SK-N-SH (cell line): ENCODE results near the gene RNF126. TPM values are rescaled to one million over a fixed set of nuclear protein-coding genes. Genes with fewer than 3 reads are reported as not detected.
A peak's percentile ranks its signal among the peaks of the same experiment; 100 is the strongest.

Source experiments
- CTCF ChIA-PET: fragments of 300-600, 350-600 bp; formaldehyde crosslinking; extraction: SDS; loops from one replicate; lab custom pipeline; 2021; lab: Yijun Ruan, JAX
- POLR2A ChIA-PET: fragments of 350-600 bp; sonication (Branson Sonifier 250); formaldehyde crosslinking; extraction: SDS; loops from one replicate; lab custom pipeline; 2020; ENCODE audit warnings: antibody characterized with exemption, inconsistent platforms; lab: Yijun Ruan, JAX
- DNase-seq: peaks from one replicate; pipeline ENCODE4 v3.0.0; 2012
- H2AFZ ChIP-seq: fragments of 200-600 bp; sonication (generic); 2 replicates; pipeline ENCODE4 v1.8.1; 2016; ENCODE audit warnings: antibody characterized with exemption, mild to moderate bottlenecking, low read depth
- H3F3A ChIP-seq: fragments of 200-600 bp; sonication (generic); replicated peaks from 2 replicates; pipeline ENCODE3; 2016; ENCODE audit warnings: antibody characterized with exemption, mild to moderate bottlenecking; ENCODE audit not compliant: insufficient read depth
- H3K27ac ChIP-seq, 2 experiments: fragments of 200-500 bp in 1 of 2; fragments of 200-600 bp in 1 of 2; sonication (Bioruptor generic) in 1 of 2; sonication (generic), shearing (Covaris generic) in 1 of 2; 2 replicates each; pipeline versions ENCODE4 v1.5.1 to v1.6.1; 2014 to 2016; ENCODE audit warnings: low read depth in 2 of 2, inconsistent platforms in 1 of 2, low read length in 1 of 2, mild to moderate bottlenecking in 1 of 2, mixed read lengths in 1 of 2
- H3K27me3 ChIP-seq: fragments of 200-600 bp; sonication (generic), shearing (Covaris generic); 2 replicates; pipeline ENCODE4 v1.6.1; 2016; ENCODE audit warnings: mixed run types; ENCODE audit not compliant: insufficient read depth
- H3K36me3 ChIP-seq, 2 experiments: fragments of 200-500 bp in 1 of 2; fragments of 200-600 bp in 1 of 2; sonication (Bioruptor generic) in 1 of 2; sonication (generic) in 1 of 2; replicated peaks in 1 of 2; 2 replicates each; pipeline versions ENCODE3 to v1.5.1; 2014 to 2016; ENCODE audit warnings: low read length in 1 of 2, mild to moderate bottlenecking in 1 of 2; ENCODE audit not compliant: insufficient read depth in 2 of 2, control insufficient read depth in 1 of 2
- H3K4me1 ChIP-seq, 2 experiments: fragments of 200-500 bp in 1 of 2; fragments of 200-600 bp in 1 of 2; sonication (Bioruptor generic) in 1 of 2; sonication (generic), shearing (Covaris generic) in 1 of 2; 2 replicates each; pipeline versions ENCODE4 v1.5.1 to v1.6.1; 2014 to 2016; ENCODE audit warnings: low read depth in 1 of 2, low read length in 1 of 2, mixed run types in 1 of 2; ENCODE audit not compliant: insufficient read depth in 2 of 2, control insufficient read depth in 1 of 2
- H3K4me2 ChIP-seq: fragments of 200-600 bp; sonication (generic), shearing (Covaris generic); 2 replicates; pipeline ENCODE4 v1.6.1; 2017; ENCODE audit warnings: mixed run types
- H3K4me3 ChIP-seq, 2 experiments: fragments of 200-500 bp in 1 of 2; fragments of 200-600 bp in 1 of 2; sonication (Bioruptor generic) in 1 of 2; sonication (generic), shearing (Covaris generic) in 1 of 2; 2 replicates each; pipeline versions ENCODE4 v1.5.1 to v1.8.1; 2014 to 2016; ENCODE audit warnings: low read depth in 2 of 2, inconsistent platforms in 1 of 2, low read length in 1 of 2, mild to moderate bottlenecking in 1 of 2, mixed read lengths in 1 of 2, moderate library complexity in 1 of 2
- H3K79me2 ChIP-seq: fragments of 200-600 bp; sonication (generic); 2 replicates; pipeline ENCODE4 v1.8.1; 2017; ENCODE audit warnings: mild to moderate bottlenecking; ENCODE audit not compliant: insufficient read depth
- H3K9ac ChIP-seq: fragments of 200-600 bp; sonication (generic); 2 replicates; pipeline ENCODE4 v1.6.1; 2017; ENCODE audit warnings: mixed run types
- H3K9me2 ChIP-seq: fragments of 200-600 bp; sonication (generic); 2 replicates; pipeline ENCODE4 v1.6.1; 2017; ENCODE audit warnings: mixed run types
- H3K9me3 ChIP-seq: fragments of 200-600 bp; sonication (generic); 2 replicates; pipeline ENCODE4 v1.6.1; 2017; ENCODE audit warnings: mixed run types, mild to moderate bottlenecking, moderate library complexity
- H4K20me1 ChIP-seq: fragments of 200-600 bp; sonication (generic); 2 replicates; pipeline ENCODE4 v1.6.1; 2017; ENCODE audit warnings: mild to moderate bottlenecking, mixed run types; ENCODE audit not compliant: insufficient read depth
- CHD2 ChIP-seq: fragments of 150-350 bp; IDR thresholded peaks from 2 replicates; pipeline ENCODE4 v1.6.1; 2018; ENCODE audit warnings: low read length; ENCODE audit not compliant: partially characterized antibody
- CTCF ChIP-seq: fragments of 200-600 bp; sonication (generic); IDR thresholded peaks from 2 replicates; pipeline ENCODE4 v1.6.1; 2017; ENCODE audit warnings: antibody characterized with exemption, mild to moderate bottlenecking, moderate library complexity
- ELF1 ChIP-seq: IDR thresholded peaks from 2 replicates; pipeline ENCODE4 v1.4.0; 2012
- FOXM1 ChIP-seq: IDR thresholded peaks from 2 replicates; pipeline ENCODE4 v1.4.0; 2012; ENCODE audit warnings: low read depth, mild to moderate bottlenecking
- GABPA ChIP-seq: IDR thresholded peaks from 2 replicates; pipeline ENCODE4 v1.4.0; 2012; ENCODE audit warnings: low read depth, mild to moderate bottlenecking
- IRF3 ChIP-seq: fragments of 150-350 bp; IDR thresholded peaks from 2 replicates; pipeline ENCODE4 v1.6.1; 2016; ENCODE audit warnings: mild to moderate bottlenecking, low read depth, low read length
- MEF2A ChIP-seq: IDR thresholded peaks from 2 replicates; pipeline ENCODE4 v1.4.0; 2012; ENCODE audit warnings: low read depth, borderline replicate concordance
- RAD21 ChIP-seq: IDR thresholded peaks from 2 replicates; pipeline ENCODE4 v1.6.1; 2012; ENCODE audit warnings: mild to moderate bottlenecking, low read length
- SIN3A ChIP-seq: IDR thresholded peaks from 2 replicates; pipeline ENCODE4 v1.6.1; 2012; ENCODE audit warnings: low read depth, mild to moderate bottlenecking, low read length, moderate library complexity, borderline replicate concordance
- SMC3 ChIP-seq: IDR thresholded peaks from 2 replicates; pipeline ENCODE4 v1.6.1; 2012; ENCODE audit warnings: low read depth, low read length, improper control_type of control experiment
- TAF1 ChIP-seq: IDR thresholded peaks from 2 replicates; pipeline ENCODE4 v1.6.1; 2012; ENCODE audit warnings: low read depth, mild to moderate bottlenecking, low read length, moderate library complexity, borderline replicate concordance
- USF2 ChIP-seq: fragments of 150-350 bp; IDR thresholded peaks from 2 replicates; pipeline ENCODE4 v1.6.1; 2017; ENCODE audit warnings: antibody characterized with exemption, low read length, low read depth, borderline replicate concordance
- WGBS: methylation state at CpG from one replicate; pipeline ENCODE4 v1.1.6; 2017; ENCODE audit warnings: low lambda C conversion rate; 5-methylcytosine and 5-hydroxymethylcytosine counted together
- polyA plus RNA-seq, 3 experiments: library from polyadenylated mRNA; depleted of rRNA; stranded (reverse); fragments of >200 nt; gene quantifications; 2 replicates each; pipeline ENCODE4 v1.2.3, GENCODE V29; 2012

The RNF126 gene
- polyA plus RNA-seq, 1 of the 3 experiments (the other 2 are of a cell fraction) = 12.9 TPM

GRCh38 chr19:708154-709143 is 45.4 kb upstream of the RNF126 start, which contains the start of gene PALM:
Gene PALM, plus strand, starts transcription at chr19:708935. Its CDS starts 212 bp downstream, at chr19:709147.
- Histone ChIP-seq H3K36me3 (no peaks in the 10 kb centered on the region), H2AFZ (peak within 1 kb of the TSS; percentile 90; the same call in 1 of the 2 replicates)
- TF ChIP-seq GABPA = no peak
- TF ChIP-seq SIN3A = no peak
- no peak for TF ChIP-seq CHD2
- TF ChIP-seq ELF1 = no peak
- TF ChIP-seq SMC3 = no peak
- no peak for TF ChIP-seq MEF2A
- TF ChIP-seq RAD21 = no peak
- peak; percentile 38 for TF ChIP-seq CTCF
- TF ChIP-seq, all 33 proteins: peak for 1
- peak within 1 kb of the TSS; percentile 68 to 73 for H3K4me3 ChIP-seq
- peak within 1 kb of the TSS in 1 of 2 experiments; percentile 58; a peak in 1 of 4 replicates for H3K27ac ChIP-seq
- no peaks in the 10 kb centered on the region for H3K27me3 ChIP-seq
- no peaks in the 10 kb centered on the region for H3K79me2 ChIP-seq
- no peaks in the 10 kb centered on the region for H3K9me2 ChIP-seq
- POLR2A ChIA-PET = interaction anchor here (0.7 to 1.0 kb wide), 3 partner anchors 10 to 40 kb away, joined by 3 read pairs; partner anchors contain the start of gene FSTL3
- CTCF ChIA-PET = interaction anchor here (0.7 to 2.8 kb wide), 15 partner anchors 9 to 198 kb away, joined by 3 to 12 read pairs (median 5); partner anchors contain the start of genes FSTL3 and RNF126
- H4K20me1 ChIP-seq = no peaks in the 10 kb centered on the region
- peaks cover 18% of the 10 kb centered on the region for H3F3A ChIP-seq
- H3K9ac ChIP-seq = peak within 1 kb of the TSS; percentile 44
- peaks cover 0 to 27% of the 10 kb centered on the region in 2 experiments; a peak in 1 of 4 replicates for H3K4me1 ChIP-seq
- peak within 1 kb of the TSS; percentile 89 for H3K4me2 ChIP-seq
- no peaks in the 10 kb centered on the region for H3K9me3 ChIP-seq
- WGBS = 40% methylated on average over 24 of the region's 93 CpGs
- DNase-seq = peak; percentile 90

GRCh38 chr19:704447-704741 is 41.4 kb upstream of the RNF126 start:
- no peaks in the 10 kb centered on the region for H4K20me1 ChIP-seq
- WGBS = 70% methylated on average over 14 of the region's 14 CpGs
- POLR2A ChIA-PET = interaction anchor here (0.7 to 2.1 kb wide), 3 partner anchors 23 to 41 kb away, joined by 3 to 6 read pairs (median 4); no protein-coding TSS in a partner anchor
- DNase-seq = no peak
- no peak overlapping the region for H3K27ac ChIP-seq
- no peaks in the 10 kb centered on the region for H3K9me2 ChIP-seq
- H3K4me1 ChIP-seq = peaks cover 0 to 9% of the 10 kb centered on the region in 2 experiments; a peak in 1 of 4 replicates
- H3K9me3 ChIP-seq = no peaks in the 10 kb centered on the region
- H3K79me2 ChIP-seq = no peaks in the 10 kb centered on the region
- TF ChIP-seq IRF3 = no peak
- no peak for TF ChIP-seq USF2
- no peak for TF ChIP-seq CTCF
- TF ChIP-seq FOXM1 = no peak
- no peak for TF ChIP-seq MEF2A
- TF ChIP-seq TAF1 = no peak
- no peak overlapping the region for H2AFZ ChIP-seq
- H3K4me2 ChIP-seq = no peak overlapping the region
- H3K36me3 ChIP-seq = no peaks in the 10 kb centered on the region
- CTCF ChIA-PET = interaction anchor here (1.8 to 4.3 kb wide), 2 partner anchors 26 to 30 kb away, joined by 8 to 27 read pairs; no protein-coding TSS in a partner anchor
- H3F3A ChIP-seq = peaks cover 7% of the 10 kb centered on the region
- no peaks in the 10 kb centered on the region for H3K27me3 ChIP-seq
- H3K9ac ChIP-seq = no peak overlapping the region
- no peak overlapping the region; a peak in 1 of 4 replicates for H3K4me3 ChIP-seq
